Activated naive CD4-positive, alpha-beta T cell treated with anti-CD3 and anti-CD28 coated beads, Interleukin-2, amount 50 U/mL, for 16 hours (primary cell): ENCODE data around the gene KIF20A.
A peak's percentile ranks its signal among the peaks of the same experiment; 100 is the strongest.
"Not testable (repeated sequence)": the region's sequence is repeated elsewhere in the genome, so short reads cannot be mapped to it uniquely, and the experiment has no call there.

Experiments used
- DNase-seq: peaks from one replicate; pipeline ENCODE4 v3.0.0-alpha.2; 2020

The KIF20A gene

GRCh38 chr5:138188626-138189025 lies 9.7 kb downstream of the KIF20A start:
- no peak for DNase-seq

DNA sequence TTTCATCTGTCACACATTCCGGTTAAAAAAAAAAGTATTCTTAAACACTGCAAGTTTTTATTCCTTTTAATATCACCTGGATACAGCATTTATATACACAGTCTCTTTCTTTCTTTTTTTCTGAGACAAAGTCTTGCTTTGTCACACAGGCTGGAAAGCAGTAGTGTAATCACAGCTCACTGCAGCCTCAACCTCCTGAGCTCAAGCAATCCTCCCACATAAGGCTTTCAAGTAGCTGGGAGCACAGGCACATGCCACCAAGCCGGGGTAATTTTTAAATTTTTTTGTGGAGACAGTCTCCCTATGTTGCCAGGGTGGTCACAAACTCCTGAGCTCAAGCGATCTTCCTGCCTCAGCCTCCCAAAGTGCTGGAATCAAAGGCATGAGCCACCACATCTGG lies 13.9 kb downstream of the KIF20A start:
- no peak for DNase-seq

DNA sequence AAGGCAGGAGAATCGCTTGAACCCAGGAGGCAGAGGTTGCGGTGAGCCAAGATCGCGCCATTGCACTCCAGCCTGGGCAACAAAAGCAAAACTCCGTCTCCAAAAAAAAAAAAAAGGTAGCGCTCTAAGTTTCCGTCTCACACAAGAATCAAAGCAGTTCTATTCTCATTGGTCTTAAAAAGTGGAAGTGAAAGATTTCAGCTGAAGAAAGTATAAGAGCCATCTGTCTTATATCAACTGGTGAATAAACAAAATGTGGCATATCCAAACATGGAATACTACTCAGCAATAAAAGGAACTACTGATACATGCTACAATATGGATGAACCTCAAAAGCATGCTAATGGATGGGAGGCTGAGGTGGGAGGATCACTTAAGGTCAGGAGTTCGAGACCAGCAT lies 14.9 kb downstream of the KIF20A start:
- not testable (repeated sequence) for DNase-seq

DNA sequence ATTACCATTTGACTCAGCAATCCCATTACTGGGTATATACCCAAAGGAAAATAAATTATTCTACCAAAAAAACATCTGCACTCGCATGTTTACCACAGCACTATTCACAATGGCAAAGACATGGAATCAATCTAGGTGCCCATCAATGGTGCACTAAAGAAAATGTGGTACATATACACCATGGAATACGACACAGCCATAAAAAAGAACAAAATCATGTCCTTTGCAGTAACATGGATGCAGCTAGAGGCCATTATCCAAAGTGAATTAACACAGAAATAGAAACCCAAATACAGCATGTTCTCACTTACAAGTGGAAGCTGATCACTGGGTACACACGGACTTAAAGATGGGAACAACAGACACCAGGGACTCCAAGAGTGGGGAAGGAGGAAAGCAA lies 32.1 kb downstream of the KIF20A start:
- no peak for DNase-seq

DNA sequence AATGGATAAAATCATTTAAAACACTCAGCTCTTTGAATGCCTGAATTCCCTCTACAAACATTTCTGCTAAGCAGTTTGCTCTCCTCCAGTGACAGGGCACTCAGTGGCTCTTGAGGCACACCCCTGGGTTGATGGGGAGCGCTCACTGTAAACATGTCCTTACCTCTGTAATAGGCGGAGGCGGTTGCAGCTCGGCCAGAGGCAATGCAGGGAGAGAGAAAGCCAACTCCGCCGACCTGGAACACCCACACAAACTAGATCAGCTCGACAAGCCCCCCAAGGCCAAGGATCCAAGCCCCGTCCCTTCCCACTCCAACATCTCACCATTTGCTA lies 33.9 kb downstream of the KIF20A start:
- DNase-seq, result no peak

GRCh38 chr5:138213161-138214029 lies 34.5 kb downstream of the KIF20A start, which contains the start of gene CDC23:
Gene CDC23, minus strand, starts transcription at chr5:138213323. Its CDS starts 11 bp downstream, at chr5:138213312.
- DNase-seq, result peak; percentile 87

DNA sequence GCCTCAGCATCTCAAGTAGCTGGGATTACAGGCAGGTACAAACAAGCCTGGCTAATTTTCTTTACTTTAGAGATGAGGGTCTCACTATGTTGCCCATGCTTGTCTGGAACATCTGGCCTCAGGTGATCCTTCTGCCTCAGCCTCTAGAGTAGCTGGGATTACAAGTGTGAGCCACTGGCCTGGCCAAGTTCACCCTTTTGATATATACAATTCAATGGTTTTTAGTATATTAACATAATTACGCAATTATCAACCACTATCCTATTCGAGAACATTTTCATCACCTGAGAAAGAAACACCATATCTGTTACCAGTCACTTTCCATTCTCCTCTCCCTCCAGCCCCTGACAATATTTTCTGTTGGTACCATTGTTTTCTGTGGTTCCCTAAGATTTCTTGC lies 37.9 kb downstream of the KIF20A start:
- DNase-seq, result no peak

DNA sequence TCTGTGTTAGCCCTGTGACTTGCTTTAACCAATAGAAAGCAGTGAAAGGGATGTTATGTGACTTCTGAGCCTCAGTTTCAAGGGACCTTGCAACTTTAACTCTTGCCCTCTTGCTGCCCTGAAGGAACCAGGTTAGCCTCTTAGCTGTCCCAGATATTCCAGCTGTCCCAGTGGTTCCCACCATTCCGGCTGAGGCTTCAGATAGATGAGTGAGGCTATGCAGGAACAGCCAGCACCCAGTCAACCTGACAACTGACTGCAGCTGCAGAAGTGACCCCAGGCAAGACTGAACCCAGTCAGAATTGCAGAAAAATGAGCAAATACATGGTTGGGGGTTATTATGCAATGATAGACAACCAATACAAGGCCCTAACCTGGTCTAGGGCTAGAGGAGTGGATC lies 44.6 kb downstream of the KIF20A start:
- no peak for DNase-seq

DNA sequence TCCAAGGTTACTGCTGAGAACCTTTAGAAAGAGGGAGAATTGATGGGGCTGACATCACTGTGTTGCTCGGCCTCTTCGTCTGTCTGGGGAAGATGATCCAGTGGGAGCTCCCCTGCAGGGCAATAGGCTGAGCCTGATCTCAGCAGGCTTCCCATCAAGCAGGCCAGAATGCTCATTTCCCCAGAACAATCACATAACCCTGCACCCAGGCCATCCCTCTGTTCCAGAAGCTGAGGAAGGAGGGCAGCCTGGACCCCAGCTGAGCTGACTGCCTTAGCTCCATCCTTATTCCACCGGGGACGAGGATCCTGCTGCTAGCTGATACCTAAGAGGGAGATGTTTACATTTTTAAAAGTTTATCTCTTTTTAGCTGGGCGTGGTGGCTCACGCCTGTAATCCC lies 45.8 kb downstream of the KIF20A start:
- no peak for DNase-seq

GRCh38 chr5:138226910-138227309 lies 48.0 kb downstream of the KIF20A start:
- DNase-seq, result no peak

DNA sequence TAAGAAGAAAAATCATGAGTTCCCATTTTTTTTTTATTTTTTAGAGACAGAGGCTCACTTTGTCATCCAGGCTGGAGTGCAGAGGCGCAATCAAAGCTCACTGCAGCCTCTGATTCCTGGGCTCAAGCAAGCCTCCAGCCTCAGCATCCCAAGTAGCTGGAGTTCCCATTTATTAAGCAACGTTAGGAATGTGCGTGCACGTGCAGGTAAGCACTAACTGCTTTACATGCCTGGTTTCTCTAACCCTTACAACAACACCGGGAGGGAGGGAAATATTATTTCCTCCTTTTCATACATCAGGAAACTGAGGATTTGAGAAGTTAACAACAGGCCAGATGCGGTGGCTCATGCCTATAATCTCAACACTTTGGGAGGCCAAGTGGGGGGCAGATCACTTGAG lies 50.5 kb downstream of the KIF20A start:
- no peak for DNase-seq

GRCh38 chr5:138230261-138230660 lies 51.3 kb downstream of the KIF20A start:
- no peak for DNase-seq

GRCh38 chr5:138230981-138231589 lies 52.2 kb downstream of the KIF20A start:
- DNase-seq, result no peak

- no peak for DNase-seq
Observed at GRCh38 chr5:138233280-138233679, 54.4 kb downstream of the KIF20A start.

GRCh38 chr5:138234651-138235050 lies 55.7 kb downstream of the KIF20A start:
- no peak for DNase-seq
